Sigmoid colon (tissue), 7 donors: ENCODE data around the gene TEAD2. TPM values are rescaled to one million over a fixed set of nuclear protein-coding genes. Genes with fewer than 3 reads are reported as not detected.

ENCODE experiments used
- DNase-seq: peaks from one replicate; pipeline ENCODE4 v3.0.0-alpha.2; 2019
- H3K27ac ChIP-seq, 4 donors: fragments of 200-600 bp; sonication (generic); one replicate each; pipeline ENCODE4 v1.5.1; 2016 to 2019; ENCODE audit warnings: mild to moderate bottlenecking in 1 of 4
- H3K27me3 ChIP-seq, 3 donors: fragments of 200-600 bp; sonication (generic); one replicate each; pipeline ENCODE4 v1.5.1; 2019; ENCODE audit warnings: mild to moderate bottlenecking in 1 of 3
- H3K36me3 ChIP-seq, 4 donors: fragments of 200-600 bp; sonication (generic); one replicate each; pipeline ENCODE4 v1.5.1; 2016 to 2019
- H3K4me1 ChIP-seq, 4 donors: fragments of 200-600 bp; sonication (generic); one replicate each; pipeline ENCODE4 v1.5.1; 2017 to 2019
- H3K4me3 ChIP-seq, 4 donors: fragments of 200-600 bp; sonication (generic); one replicate each; pipeline ENCODE4 v1.5.1; 2017 to 2019; ENCODE audit warnings: mild to moderate bottlenecking in 2 of 4, moderate library complexity in 1 of 4
- H3K9me3 ChIP-seq, 4 donors: fragments of 200-600 bp in 3 of 4; sonication (generic) in 3 of 4; one replicate each; pipeline versions ENCODE4 v1.5.1 to v1.6.1; 2013 to 2019
- EP300 ChIP-seq, 4 donors: sonication (generic); formaldehyde crosslinking; IDR thresholded peaks; one replicate each; pipeline ENCODE4 v1.6.1; 2017; ENCODE audit warnings: antibody characterized with exemption in 4 of 4
- POLR2A ChIP-seq, 2 donors: fragments of 450-650 bp; IDR thresholded peaks; one replicate each; pipeline ENCODE4 v1.6.1; 2016; ENCODE audit warnings: antibody characterized with exemption in 2 of 2, mild to moderate bottlenecking in 2 of 2, moderate library complexity in 2 of 2
- POLR2AphosphoS5 ChIP-seq, 4 donors: sonication (generic); formaldehyde crosslinking; IDR thresholded peaks; one replicate each; pipeline ENCODE4 v1.6.1; 2017; ENCODE audit warnings: antibody characterized with exemption in 4 of 4
- WGBS, 2 donors: extraction: QIAGEN DNeasy Blood & Tissue Kit; methylation state at CpG; one replicate each; pipeline ENCODE4 v1.1.7; 2013; 5-methylcytosine and 5-hydroxymethylcytosine counted together
- intact Hi-C: fragments of 100-400 bp; cut with DNase I; formaldehyde crosslinking; loops from one replicate; pipeline ENCODE4 v1.15.1; 2023
- polyA plus RNA-seq, 3 donors: library from polyadenylated mRNA; stranded (reverse); fragments of 200-250 nt; gene quantifications; one replicate each; pipeline ENCODE4 v1.2.3, GENCODE V29; 2013
- total RNA-seq, 4 donors: library from RNA; depleted of rRNA; stranded (reverse); fragments of >200 nt; gene quantifications; one replicate each; pipeline ENCODE4 v1.1.0, GENCODE V29; 2016
- TF ChIP-seq, protein P1 (sequence below), 4 experiments: fragments of 450-650 bp in 3 of 4; fragments of 200-600 bp in 1 of 4; IDR thresholded peaks; one replicate each; pipeline ENCODE4 v1.5.1; 2016 to 2019; ENCODE audit warnings: antibody characterized with exemption in 4 of 4, mild to moderate bottlenecking in 3 of 4, moderate library complexity in 2 of 4
- donor health status: healthy with polysubstance abuse.
- donor health status: Bipolar disorder and iron deficiency.
- donor health status: healthy.

TEAD2 gene
- total and polyA plus RNA-seq, 7 donors: 5.8 to 74.9 (median 60.6) TPM

DNA sequence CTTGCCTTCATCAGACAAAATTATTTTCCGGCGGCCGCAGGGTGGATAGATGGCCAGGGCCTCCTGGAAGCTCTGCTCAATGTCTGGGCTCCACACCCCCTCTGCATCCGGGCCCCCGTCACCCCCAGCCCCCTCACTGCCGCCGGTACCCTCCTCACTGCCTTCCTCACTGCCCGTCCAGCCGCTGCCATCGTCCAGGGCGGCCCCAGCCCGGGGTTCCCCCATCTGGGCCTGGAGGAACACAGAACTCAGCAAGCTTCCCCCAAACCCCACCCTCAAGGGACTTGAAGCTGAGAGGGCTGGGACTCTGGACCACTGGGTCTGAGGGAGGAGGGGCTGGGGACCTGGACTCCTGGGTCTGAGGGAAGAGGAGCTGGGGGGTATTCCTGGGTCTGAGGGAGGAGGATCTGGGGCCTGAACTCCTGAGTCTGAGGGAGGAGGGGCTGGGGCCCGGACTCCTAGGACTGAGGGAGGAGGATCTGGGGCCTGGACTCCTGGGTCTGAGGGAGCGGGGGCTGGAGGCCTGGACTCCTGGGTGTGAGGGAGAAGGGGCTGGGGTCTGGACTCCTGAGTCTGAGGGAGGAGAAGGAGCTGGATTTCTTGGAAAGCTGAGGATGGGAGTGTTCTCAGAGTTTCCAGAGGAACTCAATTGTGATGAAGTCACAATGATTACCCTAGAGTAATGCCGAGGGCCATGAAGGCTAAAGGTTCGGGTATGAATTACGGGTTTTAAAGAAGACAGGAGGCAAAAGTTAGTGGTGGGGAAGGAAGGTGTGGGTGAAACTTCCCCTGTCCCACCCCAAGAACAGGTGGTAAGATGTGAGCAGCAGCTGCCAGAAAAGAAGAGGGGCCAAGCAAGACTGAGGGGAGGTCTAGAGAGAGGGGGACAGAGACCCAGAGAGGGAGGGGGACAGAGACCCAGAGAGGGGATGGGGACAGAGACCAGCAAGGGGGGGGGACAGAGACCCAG lies 2.1 kb downstream of the TEAD2 start:
- intact Hi-C loops: no loop called here
- Histone ChIP-seq H3K4me3 (peak overlapping the region in 1 of 4 donors; percentile 76), H3K36me3 (peaks cover 0 to 48% (median 21%) of the 10 kb centered on the region in 4 donors), H3K27ac (peak overlapping the region; percentile 93 to 98 (median 96)), H3K9me3 (no peaks in the 10 kb centered on the region), H3K27me3 (no peaks in the 10 kb centered on the region), H3K4me1 (peaks cover 0 to 38% (median 30%) of the 10 kb centered on the region in 4 donors)
- DNase-seq: no peak
- WGBS, 2 donors: 74 to 87% methylated on average over 17 of the region's 17 CpGs
- TF ChIP-seq POLR2A (IDR thresholded peaks at IDR 0.05): no peak
- TF ChIP-seq EP300 (IDR thresholded peaks at IDR 0.05): no peak
- TF ChIP-seq, protein P1, sequence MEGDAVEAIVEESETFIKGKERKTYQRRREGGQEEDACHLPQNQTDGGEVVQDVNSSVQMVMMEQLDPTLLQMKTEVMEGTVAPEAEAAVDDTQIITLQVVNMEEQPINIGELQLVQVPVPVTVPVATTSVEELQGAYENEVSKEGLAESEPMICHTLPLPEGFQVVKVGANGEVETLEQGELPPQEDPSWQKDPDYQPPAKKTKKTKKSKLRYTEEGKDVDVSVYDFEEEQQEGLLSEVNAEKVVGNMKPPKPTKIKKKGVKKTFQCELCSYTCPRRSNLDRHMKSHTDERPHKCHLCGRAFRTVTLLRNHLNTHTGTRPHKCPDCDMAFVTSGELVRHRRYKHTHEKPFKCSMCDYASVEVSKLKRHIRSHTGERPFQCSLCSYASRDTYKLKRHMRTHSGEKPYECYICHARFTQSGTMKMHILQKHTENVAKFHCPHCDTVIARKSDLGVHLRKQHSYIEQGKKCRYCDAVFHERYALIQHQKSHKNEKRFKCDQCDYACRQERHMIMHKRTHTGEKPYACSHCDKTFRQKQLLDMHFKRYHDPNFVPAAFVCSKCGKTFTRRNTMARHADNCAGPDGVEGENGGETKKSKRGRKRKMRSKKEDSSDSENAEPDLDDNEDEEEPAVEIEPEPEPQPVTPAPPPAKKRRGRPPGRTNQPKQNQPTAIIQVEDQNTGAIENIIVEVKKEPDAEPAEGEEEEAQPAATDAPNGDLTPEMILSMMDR (IDR thresholded peaks at IDR 0.05): no peak
- no peak for TF ChIP-seq POLR2AphosphoS5 (IDR thresholded peaks at IDR 0.05)

DNA sequence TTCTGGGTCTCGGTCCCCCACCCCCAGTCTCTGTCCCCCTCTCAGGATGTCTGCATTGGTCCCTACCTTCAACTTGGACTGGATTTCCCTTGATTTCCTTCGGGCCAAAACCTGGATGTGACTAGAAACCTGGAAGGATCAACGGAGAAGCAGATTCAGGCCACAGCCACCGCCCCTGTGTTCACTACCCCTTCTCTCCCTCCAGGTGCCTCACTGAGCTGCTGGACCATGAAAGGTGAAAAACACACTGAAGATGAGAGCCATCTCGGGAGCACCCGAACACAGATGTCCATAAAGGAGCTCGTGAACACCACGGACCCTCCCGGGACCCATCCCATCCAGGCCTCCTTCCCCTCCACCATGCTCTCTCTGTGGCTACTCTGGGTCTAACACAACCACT lies 5.0 kb downstream of the TEAD2 start:
- no peak overlapping the region for H3K4me3 ChIP-seq
- TF ChIP-seq EP300 (IDR thresholded peaks at IDR 0.05) (no peak), POLR2A (IDR thresholded peaks at IDR 0.05) (no peak)
- TF ChIP-seq, protein P1 (IDR thresholded peaks at IDR 0.05): no peak
- H3K9me3 ChIP-seq: no peaks in the 10 kb centered on the region
- no peaks in the 10 kb centered on the region for H3K27me3 ChIP-seq
- intact Hi-C loops: no loop called here
- no peak for DNase-seq
- H3K27ac ChIP-seq: peak overlapping the region in 2 of 4 donors; percentile 49 to 63
- peaks cover 0 to 77% (median 35%) of the 10 kb centered on the region in 4 donors for H3K36me3 ChIP-seq
- WGBS, 2 donors: 79 to 87% methylated on average over 9 of the region's 9 CpGs
- H3K4me1 ChIP-seq: peaks cover 0 to 24% (median 20%) of the 10 kb centered on the region in 4 donors

DNA sequence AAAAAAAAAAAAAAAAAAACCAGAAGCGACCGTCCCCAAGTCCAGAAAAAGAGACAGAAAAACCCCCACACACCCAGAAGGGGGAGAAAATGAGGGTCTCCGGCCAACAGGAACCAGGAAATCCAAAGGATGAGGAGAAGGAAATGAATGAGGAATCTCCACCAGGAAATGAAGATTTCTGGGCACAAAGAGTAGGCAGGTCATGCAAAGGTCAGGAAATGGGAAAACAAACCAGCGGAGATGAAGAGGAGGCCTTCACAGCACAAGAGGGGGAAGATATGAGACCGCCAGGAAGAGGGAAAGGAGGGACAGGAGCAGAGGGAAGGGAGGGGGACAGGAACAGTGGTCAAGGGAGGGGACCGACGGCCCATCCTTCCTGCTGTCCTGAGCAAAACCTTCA lies 5.8 kb downstream of the TEAD2 start:
- H3K27me3 ChIP-seq: no peaks in the 10 kb centered on the region
- H3K36me3 ChIP-seq: peaks cover 0 to 85% (median 35%) of the 10 kb centered on the region in 4 donors
- TF ChIP-seq EP300 (IDR thresholded peaks at IDR 0.05): no peak
- TF ChIP-seq POLR2AphosphoS5 (IDR thresholded peaks at IDR 0.05): no peak
- TF ChIP-seq, protein P1 (IDR thresholded peaks at IDR 0.05): no peak
- no peak for TF ChIP-seq POLR2A (IDR thresholded peaks at IDR 0.05)
- DNase-seq: no peak
- H3K27ac ChIP-seq: peak overlapping the region; percentile 31 to 63 (median 50)
- WGBS, 2 donors: 60 to 80% methylated on average over 7 of the region's 7 CpGs
- no peak overlapping the region for H3K4me3 ChIP-seq
- intact Hi-C loops: no loop called here
- no peaks in the 10 kb centered on the region for H3K9me3 ChIP-seq
- H3K4me1 ChIP-seq: peaks cover 0 to 24% (median 19%) of the 10 kb centered on the region in 4 donors

DNA sequence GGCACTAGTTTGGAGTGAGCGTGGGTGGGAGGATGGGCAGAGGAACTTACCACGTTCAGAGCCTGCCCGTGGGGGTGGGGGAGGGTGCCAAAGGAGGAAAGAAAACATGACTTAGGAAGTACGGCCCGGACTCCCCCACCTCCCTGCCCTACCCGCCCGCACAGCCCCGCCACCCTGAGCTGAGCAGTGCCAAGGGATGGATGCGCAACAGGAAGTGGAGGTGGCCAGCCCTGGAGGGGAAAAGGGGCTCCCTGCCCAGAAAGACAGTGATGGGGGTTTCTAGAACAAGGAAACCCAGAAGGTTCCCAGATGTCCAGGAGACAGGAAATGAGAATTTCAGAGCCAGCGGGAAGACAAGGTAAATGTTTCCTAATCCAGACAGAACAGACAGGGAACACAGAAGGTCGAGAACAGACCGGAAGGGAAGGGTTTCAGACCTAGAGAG lies 6.3 kb downstream of the TEAD2 start:
- Histone ChIP-seq H3K4me3 (no peak overlapping the region), H3K27ac (peak overlapping the region; percentile 17 to 51 (median 40)), H3K27me3 (no peaks in the 10 kb centered on the region), H3K4me1 (peaks cover 0 to 24% (median 14%) of the 10 kb centered on the region in 4 donors), H3K36me3 (peaks cover 0 to 90% (median 39%) of the 10 kb centered on the region in 4 donors), H3K9me3 (no peaks in the 10 kb centered on the region)
- WGBS, 2 donors: 43 to 74% methylated on average over 12 of the region's 12 CpGs
- DNase-seq: peak; percentile 81
- intact Hi-C loops: no loop called here
- TF ChIP-seq, protein P1 (IDR thresholded peaks at IDR 0.05): no peak
- no peak for TF ChIP-seq POLR2AphosphoS5 (IDR thresholded peaks at IDR 0.05)
- TF ChIP-seq EP300 (IDR thresholded peaks at IDR 0.05): no peak
- TF ChIP-seq POLR2A (IDR thresholded peaks at IDR 0.05): no peak
